HG02763 (cell line): ENCODE results near the gene PTGIR.

Source experiments
- ATAC-seq: cut with Tn5 transposase; IDR thresholded peaks from one replicate; pipeline ENCODE4 v1.9.1; 2021; ENCODE audit warnings: mild to moderate bottlenecking, moderate library complexity; ENCODE audit not compliant: unreplicated experiment

Gene PTGIR

GRCh38 chr19:46624958-46625661, at the start of gene PTGIR:
PTGIR (minus strand) TSS chr19:46625089; CDS start chr19:46624225, 864 bp downstream.
- no peak for ATAC-seq

- no peak for ATAC-seq
These were observed 45.9 kb upstream of the PTGIR start for GRCh38 chr19:46670813-46671212.

- no peak for ATAC-seq
These were observed 43.8 kb upstream of the PTGIR start for GRCh38 chr19:46668662-46669061.

- ATAC-seq, result no peak
These were observed 40.2 kb upstream of the PTGIR start for GRCh38 chr19:46665072-46665471.

DNA sequence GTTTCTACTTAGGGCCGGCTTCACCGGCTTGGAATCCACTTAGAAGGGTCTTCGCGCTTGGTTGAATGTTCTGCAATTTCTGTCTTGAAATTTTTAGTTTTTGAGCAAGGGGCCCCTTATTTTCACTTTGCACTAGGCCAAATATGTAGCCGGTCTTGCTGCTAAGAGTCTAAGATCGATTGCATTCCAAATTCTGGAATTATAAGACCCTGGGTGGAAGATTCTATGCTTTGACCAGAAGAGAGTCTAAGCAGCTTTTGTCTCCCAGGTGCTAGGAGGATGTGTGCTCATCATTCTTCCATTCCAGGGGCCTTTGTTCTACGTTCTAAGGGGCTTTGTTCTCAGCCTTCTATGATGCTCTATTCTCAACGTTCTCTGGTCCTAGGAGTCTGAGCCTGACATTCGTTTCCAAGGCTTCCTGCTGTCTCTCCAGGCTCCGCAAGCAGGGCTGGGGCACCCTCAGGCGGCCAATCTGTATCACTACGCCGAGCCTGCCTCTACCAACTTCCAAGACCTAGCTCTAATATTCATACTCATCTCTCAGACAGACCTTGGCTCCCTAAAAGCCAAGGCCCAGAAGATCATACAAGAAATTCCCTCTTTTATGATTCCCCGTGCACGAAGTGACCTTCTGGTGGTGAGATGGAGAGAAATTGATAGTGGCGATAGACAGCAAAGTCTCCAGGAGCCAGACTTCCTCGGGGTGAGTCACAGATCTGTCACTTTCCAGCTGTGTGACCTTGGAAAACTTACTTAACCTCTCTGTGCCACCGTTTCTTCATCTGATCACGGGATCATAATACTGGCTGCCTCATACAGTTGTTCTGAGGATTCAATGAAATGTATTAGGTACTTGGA, 37.1 kb upstream of the PTGIR start:
- ATAC-seq, result no peak

GRCh38 chr19:46661020-46661731, 36.3 kb upstream of the PTGIR start, which contains the start of gene DACT3:
DACT3 (minus strand) TSS chr19:46661182; CDS start chr19:46661064, 118 bp downstream.
- peak; percentile 89 for ATAC-seq

DNA sequence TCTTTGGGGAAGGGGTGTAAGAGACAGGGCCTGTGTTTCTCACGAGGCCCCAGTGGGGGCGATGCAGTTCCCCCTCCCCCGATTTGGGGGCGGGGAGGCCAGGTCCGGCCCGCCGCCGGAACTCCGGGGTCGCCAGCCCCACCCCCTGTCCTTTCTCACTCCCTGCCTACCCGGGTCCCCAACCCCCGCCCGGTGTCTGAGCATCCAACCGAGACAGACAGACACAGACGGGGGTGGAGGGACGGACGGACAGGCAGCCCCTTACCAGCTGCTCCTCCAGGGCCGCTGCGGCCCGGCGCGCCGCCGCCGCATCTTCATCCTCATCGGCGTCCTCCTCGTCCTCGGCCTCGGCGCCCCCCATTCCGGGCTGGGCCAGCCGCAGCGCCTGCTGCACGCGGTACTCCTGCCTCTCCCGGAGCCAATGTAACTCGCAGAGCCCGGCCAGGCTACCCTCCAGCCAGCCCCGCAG, 35.7 kb upstream of the PTGIR start:
- ATAC-seq, result peak; percentile 3

DNA sequence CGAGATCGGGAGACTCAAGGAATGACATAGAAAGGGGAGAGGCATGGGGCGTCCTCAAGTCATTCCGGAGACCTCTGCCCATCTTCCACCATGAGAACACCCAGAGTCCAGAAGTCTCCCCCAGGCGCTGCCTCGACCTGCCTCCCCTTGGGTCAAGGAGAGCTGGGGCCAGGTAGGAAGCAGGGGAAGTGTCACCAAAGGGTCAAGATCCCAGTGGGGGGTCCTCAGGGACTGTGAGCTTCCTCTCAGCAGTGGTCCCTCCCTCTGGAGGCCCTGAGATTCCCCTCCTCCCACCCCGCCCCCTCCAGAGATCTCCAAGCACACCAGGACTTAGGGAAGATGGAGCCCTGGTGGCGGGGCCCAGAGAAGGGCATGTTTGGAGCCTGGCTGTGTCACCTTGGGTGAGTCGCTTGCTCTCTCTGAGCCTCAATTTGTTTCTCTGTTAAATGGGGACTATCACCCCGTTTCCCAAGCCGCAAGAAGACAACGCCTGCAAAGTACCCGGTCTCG, 35.2 kb upstream of the PTGIR start:
- no peak for ATAC-seq

GRCh38 chr19:46659151-46660007, 34.5 kb upstream of the PTGIR start:
- ATAC-seq, result no peak

DNA sequence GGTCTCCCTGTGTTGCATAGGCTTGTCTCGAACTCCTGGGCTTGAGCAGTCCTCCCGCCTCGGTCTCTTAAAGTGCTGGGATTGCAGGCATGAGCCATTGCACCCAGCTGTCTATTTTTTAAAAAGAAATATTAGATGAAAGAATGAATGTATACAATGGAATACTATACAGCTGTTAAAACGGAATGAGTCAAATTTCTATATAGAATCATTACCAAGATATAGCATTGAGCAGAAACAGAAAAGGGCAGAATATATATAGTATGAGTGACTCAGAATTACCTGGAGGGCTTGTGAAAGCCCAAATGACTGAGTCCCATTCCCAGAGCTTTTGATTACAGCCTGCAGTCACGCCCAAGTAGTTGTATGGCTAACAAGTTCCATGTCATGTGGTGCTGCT, 31.7 kb upstream of the PTGIR start:
- ATAC-seq, result no peak

DNA sequence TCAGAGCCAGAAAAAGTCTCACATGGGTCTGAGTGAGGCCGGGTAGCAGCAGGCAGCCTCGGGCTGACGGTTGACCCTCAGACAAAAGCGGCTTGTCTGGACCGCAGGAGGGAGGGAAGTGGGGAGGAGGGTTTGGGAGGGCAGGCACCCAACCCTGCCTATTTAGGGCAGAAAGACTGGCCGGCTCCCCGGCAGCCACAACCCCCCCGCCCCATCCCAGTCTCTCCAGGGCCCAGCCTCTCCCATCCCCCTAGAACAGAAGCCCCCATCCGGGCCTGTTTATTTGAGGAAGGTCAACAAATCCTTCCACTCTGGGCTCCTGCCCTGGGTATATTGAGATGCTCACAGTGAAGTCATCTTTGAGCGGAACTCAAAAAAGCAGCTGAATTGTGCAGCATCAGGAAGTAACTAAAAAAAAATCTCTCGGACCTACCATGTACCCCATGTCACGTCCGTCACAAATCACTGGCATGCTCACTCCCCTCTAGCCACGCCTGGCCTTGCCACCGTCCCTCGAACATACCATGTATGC, 29.8 kb upstream of the PTGIR start:
- no peak for ATAC-seq

- ATAC-seq, result no peak
These were observed 25.6 kb upstream of the PTGIR start for GRCh38 chr19:46650445-46650844.

GRCh38 chr19:46648961-46649960, 24.4 kb upstream of the PTGIR start:
- ATAC-seq, result no peak

GRCh38 chr19:46648060-46648960, 23.4 kb upstream of the PTGIR start:
- no peak for ATAC-seq

- ATAC-seq, result no peak
These were observed 21.5 kb upstream of the PTGIR start for GRCh38 chr19:46646402-46646801.

- ATAC-seq, result no peak
These were observed 19.8 kb upstream of the PTGIR start for GRCh38 chr19:46644720-46645119.

- no peak for ATAC-seq
These were observed 15.8 kb upstream of the PTGIR start for GRCh38 chr19:46640656-46641055.
